NCI-H2171 treated with DMSO at 0.1 percent for 48 hours (cell line): ENCODE measurements around the gene ACY1.
"Not testable (repeated sequence)": the region's sequence is repeated elsewhere in the genome, so short reads cannot be mapped to it uniquely, and the experiment has no call there.

Source experiments
- DNase-seq: peaks from one replicate; lab custom pipeline; 2025; lab: John Stamatoyannopoulos, UW

ACY1 gene

DNA sequence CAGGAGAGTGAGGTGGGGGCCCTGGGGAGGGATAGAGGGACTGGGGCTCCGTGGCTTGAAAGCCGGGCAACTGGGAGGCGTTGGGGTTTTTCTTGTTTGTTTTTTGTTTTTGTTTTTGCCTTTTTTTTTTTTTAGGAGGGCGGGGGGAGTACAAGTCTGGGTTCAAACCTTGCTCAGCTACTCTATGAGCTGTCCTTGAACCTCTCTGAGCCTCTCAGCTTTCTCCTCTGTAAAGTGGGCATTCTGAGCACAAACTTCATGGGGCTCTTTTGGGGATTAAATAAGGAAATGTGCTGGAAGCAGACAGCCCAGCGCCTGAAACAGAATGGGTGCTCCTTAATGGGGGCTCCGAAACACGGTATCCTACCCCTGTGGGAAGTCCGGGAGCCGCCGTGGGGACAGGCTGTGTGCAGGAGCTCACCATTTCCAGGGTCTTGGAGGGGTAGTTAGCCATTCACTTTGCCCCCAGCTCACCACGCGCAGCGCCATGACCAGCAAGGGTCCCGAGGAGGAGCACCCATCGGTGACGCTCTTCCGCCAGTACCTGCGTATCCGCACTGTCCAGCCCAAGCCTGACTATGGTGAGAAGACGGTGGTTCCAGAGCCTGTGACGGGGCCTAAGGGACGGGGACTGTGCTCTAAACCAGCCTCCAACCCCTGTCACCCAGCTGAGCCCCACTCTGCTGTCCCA is 388 bp downstream of the ACY1 start:
- no peak for DNase-seq

DNA sequence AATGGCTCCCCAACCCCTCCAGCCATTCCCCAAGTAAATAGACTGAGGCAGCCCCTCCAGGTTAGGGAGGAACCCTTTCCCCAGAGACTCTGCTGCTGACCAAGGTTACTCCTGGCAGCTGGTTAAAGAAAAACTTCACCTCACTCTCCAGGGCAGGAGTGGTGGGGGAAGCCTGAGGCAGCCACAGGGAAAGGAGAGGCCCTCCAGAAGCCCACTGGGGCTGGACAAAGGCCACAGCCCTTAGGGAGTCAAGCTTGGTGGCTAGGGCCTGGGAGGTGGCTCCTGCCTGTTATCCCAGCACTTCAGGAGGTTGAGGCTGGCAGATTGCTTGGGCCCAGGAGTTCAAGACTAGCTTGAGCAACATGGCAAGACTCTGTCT is 923 bp downstream of the ACY1 start:
- no peak for DNase-seq

- no peak for DNase-seq
Observed at GRCh38 chr3:51985063-51985462, 1.7 kb downstream of the ACY1 start.

DNA sequence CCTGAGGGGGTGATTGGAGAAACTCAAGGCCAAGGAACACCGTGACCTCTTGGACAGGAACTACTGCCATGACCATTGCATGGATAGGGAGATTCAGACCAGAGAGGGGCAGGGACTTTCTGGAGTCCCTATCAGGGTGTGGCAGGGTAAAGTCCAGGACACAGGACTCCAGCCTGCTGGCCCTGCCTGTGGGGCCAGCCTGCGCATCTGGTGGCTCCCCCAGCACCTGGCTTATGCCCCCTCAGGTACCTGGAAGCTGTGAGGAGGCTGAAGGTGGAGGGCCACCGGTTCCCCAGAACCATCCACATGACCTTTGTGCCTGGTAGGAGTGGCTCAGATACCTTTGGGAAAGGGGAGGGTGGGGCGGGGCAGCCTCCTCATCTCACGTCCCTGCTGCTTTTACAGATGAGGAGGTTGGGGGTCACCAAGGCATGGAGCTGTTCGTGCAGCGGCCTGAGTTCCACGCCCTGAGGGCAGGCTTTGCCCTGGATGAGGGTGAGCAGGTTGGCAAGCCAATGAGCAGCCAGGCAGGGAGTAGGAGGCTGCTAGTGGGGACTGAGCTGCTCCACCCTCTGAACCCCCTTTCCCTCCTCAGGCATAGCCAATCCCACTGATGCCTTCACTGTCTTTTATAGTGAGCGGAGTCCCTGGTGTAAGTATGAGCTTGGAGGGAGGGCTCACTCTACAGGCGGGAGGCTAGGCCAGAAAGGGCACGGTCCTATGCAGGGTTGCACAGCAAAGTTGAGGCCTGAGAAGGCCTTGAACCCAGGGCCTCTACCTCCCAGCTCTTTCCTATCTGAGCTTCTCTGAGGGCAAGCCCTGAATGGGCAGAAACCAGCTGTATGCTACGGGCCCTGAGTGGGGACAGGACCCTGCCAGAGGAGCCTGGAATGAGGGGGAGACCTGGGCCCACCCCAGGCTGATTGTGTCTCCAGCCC is 2.9 kb downstream of the ACY1 start:
- DNase-seq, result no peak

DNA sequence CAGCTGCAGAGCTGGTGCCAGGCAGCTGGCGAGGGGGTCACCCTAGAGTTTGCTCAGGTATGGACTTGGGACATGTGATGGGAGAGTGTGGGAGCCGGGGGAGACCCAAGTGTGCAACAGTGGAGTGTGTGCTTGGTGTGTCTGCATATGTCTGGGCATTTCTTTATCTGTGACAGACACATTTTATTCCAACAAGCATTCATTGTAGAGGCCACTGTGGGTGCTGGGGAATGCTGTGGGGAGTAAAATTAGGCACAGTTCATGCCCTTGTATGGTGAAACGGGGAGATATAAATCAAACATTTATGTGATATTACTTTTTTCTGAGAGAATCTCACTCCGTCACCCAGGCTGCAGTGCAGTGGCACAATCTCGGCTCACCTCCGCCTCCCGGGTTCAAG is 4.2 kb downstream of the ACY1 start:
- DNase-seq, result no peak

DNA sequence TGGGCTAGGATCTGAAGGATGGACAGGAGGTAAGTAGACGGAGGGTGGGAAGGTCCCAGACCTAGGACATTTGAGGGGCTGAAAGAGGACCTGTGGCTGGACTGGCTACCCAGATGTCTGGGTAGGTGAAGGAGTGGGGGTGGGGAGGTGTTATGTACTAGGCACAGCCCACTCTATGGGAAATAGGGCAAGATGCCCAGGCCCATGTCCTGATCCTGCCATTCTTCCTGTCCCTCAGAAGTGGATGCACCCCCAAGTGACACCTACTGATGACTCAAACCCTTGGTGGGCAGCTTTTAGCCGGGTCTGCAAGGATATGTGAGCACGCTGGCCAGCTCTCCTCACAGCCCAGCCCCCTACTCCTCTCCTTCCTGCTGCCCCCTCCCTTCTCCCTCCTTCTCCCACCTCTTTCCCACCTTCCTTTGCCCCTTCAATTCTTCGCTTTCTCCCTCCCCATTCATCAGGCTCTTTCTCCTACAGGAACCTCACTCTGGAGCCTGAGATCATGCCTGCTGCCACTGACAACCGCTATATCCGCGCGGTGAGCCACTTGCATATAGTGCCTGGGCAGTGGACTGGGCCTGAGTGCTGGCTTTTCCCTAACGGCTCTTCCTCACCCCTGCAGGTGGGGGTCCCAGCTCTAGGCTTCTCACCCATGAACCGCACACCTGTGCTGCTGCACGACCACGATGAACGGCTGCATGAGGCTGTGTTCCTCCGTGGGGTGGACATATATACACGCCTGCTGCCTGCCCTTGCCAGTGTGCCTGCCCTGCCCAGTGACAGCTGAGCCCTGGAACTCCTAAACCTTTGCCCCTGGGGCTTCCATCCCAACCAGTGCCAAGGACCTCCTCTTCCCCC is 5.2 kb downstream of the ACY1 start:
- no peak for DNase-seq

- DNase-seq, result not testable (repeated sequence)
Observed at GRCh38 chr3:51990501-51990971, 7.2 kb downstream of the ACY1 start.

DNA sequence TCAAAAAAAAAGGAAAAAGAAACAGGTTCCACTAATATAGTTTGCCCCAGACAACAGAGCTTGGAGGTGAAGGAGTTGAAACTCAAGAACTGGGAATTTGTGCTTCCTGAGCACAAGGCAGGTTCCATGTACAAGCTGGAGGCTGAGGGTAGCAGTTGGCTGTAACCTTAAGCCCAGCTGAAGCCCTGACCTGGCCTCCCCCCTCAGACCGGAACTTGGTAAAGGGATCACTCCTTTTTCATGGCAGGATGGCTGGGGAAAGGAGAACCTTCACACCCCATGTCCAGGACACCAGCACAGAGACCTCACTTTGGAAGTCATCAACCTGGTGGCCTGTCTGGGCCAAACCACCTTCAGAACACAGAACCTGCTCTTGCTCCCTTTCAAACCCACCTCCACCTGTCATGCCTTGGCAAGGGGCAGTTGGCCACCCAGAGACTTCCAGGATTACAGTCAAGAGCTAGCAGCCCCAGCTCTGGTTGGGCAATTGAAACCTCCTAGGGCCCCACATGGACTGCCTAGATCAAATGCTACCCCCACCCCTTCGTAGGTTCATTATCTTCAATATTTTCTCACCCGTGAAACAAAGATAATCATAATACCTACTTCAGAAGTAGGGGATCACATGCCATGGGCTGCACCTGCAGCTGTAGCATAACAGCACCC is 8.8 kb downstream of the ACY1 start:
- no peak for DNase-seq

GRCh38 chr3:51993657-51994056 is 10.3 kb downstream of the ACY1 start:
- DNase-seq, result not testable (repeated sequence)

DNA sequence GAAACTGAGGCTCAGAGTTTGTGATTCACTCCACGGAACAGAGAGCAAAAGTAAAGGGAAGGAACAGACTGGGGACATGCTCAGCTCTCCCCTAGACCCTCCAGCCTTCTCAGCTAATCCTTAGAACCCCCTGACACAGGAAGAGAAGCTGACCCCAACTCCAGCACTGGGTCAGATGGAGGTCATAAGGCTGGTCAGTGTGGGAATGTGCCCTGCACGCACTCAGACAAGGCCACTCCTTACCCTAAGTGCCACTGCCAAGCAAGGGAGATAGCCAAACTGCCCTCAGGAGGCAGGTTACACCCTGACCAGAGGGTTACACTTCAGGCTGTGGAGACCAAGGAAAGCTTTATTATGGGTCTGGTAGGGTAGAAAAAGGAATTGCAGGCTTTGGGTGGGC is 11.2 kb downstream of the ACY1 start:
- DNase-seq, result no peak

DNA sequence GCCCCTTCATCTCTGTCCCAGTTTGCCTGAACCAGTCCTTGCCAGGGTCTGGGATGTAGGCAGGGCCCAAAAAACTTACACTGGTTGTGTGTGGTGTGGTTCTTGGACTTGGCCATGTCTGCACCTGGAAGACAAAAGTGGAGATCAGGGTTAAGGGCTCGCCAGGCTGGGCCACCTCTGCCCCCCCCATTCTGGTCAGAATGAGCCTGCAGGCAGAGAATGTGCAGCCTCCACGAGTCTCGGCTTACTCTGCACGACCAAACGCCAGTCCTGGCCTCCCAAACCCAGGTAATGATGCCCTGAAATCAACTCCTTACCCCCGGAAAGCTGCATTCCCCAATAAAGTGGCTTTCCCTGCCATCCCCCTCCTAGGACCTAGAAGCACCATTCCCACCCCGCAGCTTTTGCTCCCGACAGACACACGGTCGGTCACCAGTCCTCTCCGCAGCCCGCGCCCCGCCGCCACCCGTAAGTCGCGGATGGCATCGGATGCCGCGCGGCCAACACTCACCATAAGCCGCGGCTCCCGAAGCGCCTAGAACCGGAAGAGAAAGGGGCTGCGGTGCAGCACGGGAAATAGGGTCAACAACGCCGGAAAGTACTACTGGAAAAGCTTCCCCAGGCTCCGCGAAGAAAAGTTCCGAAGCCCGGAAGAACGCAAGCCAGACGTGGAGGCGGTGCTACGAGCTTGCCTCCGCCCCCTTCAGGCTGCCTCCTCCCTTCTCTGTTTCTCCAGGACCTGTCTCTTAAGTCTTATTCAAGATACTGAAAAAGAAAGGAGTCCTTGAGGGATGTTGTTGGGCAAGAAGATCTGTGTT is 12.2 kb downstream of the ACY1 start, which contains the start of gene RPL29:
TSS of gene RPL29 (minus strand) at position 550 of the 818 bp plus-strand sequence. CDS start at position 116, 434 bp downstream.
- peak; percentile 93 for DNase-seq

GRCh38 chr3:51997172-51997571 is 13.8 kb downstream of the ACY1 start:
- no peak for DNase-seq

DNA sequence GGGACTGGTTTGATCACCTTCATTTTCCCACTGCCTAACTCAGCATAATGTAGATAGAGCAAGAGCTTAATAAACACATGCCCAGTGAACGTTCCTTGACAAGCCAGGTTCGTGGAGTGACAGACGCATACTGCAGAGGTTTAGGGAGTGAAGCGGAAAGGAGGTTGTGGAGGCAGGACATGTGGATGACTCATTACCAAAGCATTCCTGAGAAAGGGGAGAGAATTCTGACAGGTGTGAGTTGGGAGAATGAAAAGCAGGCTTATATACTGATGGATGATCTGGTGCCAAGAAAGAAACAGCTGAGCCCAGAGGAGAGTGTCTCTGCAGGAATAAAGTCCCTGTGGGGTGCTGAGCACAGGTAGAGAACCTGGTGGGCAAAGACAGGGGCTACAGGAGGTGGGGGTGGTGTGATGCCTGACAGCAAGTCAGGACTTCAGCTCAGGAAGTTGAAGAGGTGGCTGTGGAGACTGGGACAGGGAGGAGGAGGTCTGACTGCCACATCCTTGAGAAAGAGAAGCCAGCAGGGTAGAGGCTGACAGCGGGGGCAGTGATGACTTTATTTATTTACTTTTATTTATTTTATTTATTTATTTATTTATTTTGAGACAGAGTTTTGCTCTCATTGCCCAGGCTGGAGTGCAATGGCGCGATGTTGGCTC is 14.7 kb downstream of the ACY1 start:
- peak; percentile 31 for DNase-seq

DNA sequence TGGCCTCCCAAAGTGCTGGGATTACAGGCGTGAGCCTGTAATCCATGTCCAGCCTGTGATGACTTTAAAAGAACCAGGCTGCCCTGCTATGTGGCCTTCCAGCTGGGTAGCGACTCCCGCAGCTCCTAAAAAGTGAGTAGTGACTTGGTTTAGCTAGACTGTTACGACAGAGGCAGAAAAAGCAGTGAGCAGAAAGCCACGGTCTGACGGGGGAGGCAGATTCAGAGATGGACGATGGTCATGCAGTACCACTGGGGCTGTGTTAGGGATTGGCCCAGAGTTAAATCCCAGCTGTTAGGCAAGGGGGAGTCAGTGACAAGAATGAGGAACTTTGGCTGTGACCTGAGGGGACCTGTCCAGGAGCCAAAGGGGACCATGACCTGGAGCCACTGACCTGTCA is 15.4 kb downstream of the ACY1 start:
- no peak for DNase-seq

GRCh38 chr3:51999846-52000245 is 16.5 kb downstream of the ACY1 start:
- DNase-seq, result no peak

DNA sequence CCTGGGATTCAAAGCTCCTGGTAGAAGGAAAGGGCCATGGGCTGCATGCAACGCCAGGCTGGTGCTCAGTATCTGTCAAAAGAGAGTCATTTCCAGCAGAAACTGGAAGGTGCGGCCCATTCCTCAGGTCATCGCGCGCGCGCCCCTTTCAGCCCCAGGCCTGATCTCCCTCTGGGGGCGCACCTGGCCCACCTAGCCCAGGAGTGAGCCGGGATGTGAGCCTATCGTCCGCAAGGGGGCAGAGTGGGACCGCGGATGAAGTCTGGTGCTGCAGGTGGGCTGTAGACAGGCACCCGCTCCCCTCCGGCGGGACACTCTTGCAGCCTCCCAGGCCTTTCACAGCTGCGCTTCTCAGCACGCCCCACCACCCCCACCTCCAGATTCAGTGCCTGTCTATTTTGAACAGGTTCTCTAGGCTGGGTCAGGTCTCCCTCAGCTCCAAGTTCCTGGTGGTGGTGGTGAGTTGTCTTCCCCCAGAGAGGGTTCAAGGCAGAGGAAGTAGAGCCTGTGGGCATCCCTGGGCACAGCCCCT is 18.2 kb downstream of the ACY1 start:
- DNase-seq, result peak; percentile 74

GRCh38 chr3:52002748-52003147 is 19.4 kb downstream of the ACY1 start:
- no peak for DNase-seq

DNA sequence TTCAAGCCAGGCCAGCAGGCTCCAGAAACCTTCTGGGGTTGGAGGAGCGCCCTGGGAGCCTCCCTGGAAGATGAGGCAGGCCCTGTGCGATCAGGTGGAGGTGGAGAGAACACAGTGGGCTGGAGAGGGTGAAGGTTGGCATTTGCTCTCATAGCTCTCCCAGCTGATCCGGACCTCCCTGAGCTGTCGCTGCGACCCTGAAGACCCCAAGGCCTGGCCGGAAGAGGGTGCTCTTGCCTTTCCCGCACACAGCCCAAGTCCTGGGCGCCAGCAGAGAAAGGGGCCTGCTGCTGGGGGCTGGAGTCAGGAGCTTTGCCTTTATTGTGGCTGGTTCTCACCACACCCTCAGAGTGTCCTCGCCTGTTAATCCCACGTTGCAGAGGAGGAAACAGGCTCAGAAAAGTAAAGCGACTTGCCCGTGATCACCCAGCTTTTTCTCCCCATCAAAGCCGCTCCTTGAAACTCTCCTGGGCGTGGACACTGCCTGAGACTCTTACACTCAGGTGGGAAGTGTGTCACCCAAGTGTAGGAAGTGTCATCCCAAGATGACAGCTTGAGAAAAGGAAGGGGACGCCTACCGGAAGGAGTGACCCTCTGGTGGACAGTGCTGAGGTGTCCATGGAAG is 20.9 kb downstream of the ACY1 start:
- DNase-seq, result peak; percentile 2

DNA sequence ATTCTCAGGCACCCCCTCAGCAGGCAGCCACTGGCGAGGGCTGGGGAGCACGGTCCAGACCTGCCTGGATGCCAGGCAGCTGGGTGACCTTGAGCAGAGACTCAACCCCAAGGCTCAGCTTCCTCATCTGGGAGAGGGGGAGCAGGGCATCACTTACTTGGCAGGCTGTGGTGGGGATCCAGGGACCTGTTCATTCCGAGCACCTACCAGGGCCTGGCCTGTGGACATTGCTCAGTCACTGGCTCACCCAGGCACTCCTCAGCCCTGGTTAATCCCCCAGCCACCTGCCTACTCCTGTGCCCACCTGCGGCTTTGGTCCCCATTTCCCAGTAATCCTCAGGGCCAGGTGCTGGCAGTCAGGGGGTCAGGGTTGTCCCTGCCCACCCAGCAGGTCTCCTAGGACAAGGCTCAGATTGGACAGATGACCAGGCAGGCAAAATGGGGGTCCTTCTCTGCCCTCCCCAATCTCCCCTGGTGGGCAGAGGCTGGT is 21.6 kb downstream of the ACY1 start:
- DNase-seq, result no peak
